GM19438 (cell line): ENCODE measurements around the gene TIGAR.
A peak's percentile ranks its signal among the peaks of the same experiment; 100 is the strongest.

Experiments
- ATAC-seq: cut with Tn5 transposase; IDR thresholded peaks from one replicate; pipeline ENCODE4 v1.9.1; 2021; ENCODE audit warnings: low read depth; ENCODE audit not compliant: unreplicated experiment

The TIGAR gene

DNA sequence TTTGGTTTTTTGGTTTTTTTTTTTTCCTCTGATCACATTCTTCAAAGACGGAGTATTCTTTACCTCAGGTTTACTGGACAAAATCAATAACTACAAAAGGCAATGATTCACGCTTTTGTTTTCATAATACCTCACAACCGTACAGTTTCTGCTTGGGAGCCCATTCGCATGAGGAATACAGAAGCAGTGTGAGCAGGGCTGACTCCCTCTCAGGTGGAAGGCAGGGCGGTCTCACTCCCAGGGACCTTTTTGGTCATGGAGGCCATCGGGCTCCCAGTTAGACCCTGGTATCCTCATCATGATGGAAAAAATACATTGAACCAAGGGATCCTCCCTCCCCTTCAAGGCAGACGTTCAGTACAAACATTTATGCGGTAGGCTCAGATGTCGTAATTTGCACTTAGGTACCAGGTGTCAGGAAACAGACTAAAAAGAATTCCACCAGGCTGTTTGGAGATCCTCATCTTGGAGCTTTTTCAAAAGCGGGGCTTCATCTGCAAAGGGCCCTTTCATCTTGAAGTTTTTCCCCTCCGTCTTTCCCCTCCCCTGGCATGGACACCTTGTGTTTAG is 19.0 kb upstream of the TIGAR start:
- ATAC-seq: no peak

DNA sequence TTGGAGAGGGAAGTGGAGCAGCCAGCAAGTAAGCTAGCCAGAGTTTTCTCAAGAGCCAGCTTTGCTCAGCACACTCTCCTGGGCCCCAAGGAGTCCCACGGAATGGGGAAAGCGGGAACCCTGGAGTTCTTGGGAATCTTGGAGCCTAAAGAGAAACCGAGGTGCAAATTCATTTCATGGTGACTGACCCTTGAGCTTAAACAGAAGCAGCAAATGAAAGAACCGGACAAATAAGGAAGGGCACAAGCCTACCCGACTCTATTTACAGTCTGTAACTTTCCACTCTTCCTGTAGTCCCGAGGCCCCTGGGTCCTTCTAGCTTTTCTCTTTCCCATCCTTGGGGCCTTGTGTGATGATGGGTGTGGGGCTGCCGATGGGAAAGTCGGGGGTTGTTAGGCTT is 18.1 kb upstream of the TIGAR start:
- no peak for ATAC-seq

DNA sequence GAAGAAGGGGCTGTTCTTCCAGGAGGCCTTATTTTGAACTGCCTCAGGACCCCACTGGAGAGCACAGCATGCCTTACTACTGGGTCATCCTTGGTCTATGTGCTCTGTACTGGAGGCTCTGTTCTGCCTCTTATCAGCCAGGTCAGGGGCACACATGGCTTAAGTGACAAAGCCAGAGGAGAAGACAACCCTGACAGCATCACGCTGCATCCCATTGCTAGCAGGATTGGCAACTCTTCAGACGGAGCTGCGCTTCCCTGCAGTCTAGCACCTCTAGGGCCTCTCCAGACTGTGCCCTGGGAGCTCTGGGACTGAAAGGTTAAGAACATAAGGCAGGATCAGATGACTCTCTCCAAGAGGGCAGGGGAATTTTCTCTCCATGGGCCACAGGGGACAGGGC is 17.3 kb upstream of the TIGAR start:
- ATAC-seq: no peak

DNA sequence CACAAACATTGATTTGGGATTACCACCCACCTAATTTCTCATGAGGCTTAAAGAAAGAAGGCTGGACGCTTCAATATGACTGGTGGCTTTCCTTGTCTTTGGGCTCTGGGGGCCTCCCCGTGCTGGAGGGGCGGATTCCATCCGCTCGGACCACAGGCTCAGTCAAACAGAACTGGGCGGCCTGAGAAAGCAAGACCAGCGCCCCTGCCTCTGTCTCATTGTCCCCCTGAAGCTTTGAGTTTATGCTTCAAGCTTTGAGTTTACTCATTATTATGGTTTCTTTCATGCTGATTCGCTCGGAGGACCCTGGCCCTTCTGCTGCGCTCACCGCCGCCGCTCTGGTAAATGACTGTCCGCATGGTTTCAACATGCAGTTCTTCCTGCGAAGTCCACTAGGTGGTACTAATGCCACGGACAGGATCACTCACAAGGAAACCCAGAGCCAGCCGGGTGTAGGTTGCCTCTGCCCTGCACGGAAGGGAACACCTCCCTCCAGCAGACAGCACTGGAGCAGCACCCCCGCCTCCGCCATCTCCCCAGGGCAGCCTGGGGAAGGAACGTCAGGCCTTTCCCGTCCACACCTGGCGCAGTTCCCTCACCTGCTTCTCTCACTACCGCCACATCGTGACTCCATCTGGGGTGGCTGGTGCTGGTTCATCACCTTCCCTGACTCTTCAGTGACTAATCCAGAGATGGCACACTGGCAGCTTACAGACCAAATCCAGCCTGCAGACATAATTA is 13.2 kb upstream of the TIGAR start:
- ATAC-seq: no peak

DNA sequence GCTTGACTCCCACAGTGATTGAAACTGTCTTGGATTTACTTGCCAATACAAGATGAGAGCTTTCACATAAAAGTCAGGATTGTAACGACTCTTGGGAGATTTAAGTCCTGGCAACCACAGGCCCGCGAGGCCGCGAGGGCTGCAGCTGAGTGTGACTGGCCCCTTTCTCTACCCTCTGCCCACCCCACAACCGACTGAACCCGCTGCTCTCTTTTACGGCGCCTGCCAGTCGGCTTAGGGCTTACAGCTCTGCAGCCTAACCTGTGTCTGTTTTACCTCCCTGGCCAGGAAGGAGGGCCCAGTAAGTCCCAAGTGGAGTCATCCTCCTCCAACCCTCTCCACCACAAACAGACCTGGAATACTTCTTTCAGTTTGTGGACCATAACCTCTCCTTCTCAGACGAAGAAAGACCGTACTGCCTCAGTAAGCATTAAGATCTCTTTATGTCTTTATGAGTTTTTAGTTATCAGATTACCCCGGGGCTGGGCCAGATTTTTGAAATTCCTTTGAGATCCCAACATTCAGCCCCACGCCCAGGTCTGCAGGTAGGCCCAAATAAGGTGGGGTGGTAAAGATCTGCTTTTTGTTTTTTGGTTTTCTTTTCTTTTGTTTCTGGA is 12.6 kb upstream of the TIGAR start:
- no peak for ATAC-seq

DNA sequence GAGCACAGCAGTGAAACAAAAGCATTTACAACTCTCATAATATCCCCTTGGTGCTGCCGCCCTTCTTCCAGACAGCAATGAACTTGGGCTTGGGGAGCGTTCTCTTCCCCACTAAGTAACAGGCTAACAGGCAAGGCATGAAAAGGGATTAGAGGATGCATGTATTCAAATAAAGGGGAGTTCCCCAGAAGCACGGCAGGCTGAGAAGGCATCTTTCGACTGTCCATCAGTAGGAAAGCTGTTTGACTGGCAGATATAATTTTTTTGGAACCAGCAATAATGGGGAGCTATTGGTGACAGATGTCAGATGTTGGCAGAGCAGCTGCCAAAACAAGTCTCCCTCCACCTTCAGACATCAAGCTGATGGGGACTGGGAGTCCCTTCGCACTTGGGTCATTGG is 9.2 kb upstream of the TIGAR start:
- ATAC-seq: no peak

DNA sequence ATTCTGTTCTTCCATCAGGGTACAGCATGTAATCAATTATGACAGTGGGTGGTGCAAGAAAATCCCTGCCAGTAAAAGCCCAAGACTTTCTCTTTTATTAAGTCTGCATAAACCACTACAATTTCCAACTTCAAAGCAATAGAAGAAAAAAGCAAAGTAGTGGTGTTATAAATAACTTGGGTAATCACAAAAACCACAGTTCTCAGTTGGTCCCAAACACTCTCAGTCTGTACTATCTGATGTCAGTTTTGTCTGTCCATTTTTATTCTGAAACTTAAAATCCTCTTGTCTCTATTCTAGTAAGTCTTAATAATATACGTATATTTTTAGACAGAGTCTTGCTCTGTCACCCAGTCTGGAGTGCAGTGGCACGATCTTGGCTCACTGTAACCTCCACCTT is 8.8 kb upstream of the TIGAR start:
- no peak for ATAC-seq

DNA sequence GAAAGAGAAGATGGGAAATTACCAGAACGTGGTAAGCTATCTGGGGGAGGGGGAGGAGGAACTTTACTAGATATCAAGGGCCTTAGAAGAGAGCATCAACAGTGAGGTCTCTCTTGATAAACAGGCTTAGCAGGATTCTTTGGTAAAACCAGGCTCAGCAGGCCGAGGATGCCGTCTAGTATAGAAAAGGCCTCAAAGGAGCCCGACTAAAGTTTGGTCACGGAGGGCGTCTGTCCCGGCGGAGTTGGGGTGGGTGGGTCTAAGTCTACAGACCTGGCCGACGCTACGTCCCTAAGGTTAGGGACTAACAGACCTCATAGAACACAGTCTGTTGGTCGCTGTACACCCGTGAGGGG is 538 bp upstream of the TIGAR start:
- peak; percentile 26 for ATAC-seq

DNA sequence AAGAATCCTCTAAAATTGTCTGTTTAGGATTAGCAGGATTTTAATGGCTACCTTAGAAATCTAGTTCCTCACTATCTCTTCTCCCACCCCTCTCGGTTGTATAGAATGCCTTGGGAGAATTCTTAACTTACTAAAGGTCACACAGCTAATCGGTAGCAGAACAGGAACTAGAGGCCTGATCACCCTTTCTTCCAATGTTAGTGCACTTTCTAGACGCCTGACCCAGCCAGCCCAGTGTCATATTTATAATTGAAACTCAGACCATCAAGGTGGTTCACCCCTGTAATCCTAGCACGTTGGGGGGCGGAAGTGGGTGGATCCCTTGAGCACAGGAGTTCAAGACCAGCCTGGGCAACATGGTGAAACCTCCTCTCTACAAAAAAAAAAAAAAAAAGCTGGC is 1.7 kb downstream of the TIGAR start:
- ATAC-seq: no peak

DNA sequence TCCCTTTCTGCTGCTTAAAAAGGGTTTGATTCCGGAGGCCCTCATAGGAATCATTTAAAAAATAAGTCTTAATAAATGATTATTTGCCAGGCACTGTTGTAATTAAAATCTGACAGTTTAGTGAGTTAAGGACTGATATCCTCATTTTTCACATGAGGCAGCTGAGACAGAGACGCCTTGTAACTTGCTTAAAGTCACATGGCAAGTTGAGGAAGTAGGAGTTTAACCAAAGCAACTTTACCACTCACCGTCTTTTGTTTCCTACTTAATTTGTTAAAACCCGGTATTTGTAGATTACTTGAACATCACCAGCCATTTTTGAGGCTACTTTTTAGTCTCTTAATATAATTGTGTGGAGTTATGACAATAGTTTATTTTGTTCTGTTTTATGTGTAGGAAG is 2.4 kb downstream of the TIGAR start:
- no peak for ATAC-seq

DNA sequence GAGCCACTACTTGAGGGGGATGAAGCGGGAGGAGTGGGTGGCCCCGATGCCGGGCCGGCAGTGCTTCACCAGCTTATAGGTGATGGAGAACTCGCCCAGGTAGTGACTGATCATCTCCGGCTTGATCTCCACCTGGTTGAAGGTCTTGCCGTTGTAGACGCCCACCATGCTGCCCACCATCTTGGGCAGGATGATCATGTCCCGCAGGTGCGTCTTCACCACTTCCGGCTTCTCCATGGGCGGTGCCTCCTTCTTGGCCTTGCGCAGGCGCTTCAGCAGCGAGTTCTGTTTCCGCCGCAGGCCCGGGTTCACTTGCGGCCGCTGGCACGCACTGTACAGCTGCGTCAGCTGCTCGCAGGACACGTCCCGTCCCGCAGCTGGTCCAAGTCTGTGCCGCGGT is 3.4 kb downstream of the TIGAR start:
- no peak for ATAC-seq

DNA sequence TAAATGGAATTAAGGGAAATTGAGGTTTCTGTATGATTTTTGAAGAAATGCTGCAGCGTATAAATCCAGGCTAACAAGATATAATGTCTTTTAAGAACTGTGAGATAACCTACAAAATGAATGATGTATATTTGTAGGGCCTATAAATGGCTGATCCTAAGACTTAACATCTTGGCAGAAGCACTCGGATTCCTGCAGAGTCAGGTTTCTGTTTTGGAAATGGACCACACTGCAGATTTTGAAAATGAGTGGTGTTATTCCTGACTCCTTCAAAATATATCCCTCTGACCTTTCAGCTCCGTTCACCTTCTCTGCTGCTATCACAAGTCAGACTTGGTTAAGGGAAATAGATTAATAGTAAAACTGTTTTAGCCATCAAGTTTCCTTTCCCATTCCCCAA is 5.0 kb downstream of the TIGAR start:
- ATAC-seq: no peak

DNA sequence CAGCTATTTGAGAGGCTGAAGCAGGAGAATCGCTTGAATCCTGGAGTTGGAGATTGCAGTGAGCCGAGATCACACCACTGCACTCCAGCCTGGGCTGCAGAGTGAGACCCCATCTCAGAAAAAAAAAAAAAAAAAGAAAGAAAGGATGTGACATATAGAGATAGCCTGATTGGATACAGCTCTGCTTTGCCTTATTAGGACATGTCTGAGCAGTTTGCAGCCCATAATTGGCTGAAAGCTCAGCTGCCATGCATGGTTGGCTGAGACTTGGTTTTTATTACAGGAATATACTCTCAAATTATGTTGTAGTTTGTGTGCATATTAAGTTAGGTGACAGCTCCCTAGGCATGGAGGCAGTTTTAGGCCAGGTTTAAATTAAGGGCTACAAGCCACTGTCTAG is 6.3 kb downstream of the TIGAR start:
- ATAC-seq: no peak

DNA sequence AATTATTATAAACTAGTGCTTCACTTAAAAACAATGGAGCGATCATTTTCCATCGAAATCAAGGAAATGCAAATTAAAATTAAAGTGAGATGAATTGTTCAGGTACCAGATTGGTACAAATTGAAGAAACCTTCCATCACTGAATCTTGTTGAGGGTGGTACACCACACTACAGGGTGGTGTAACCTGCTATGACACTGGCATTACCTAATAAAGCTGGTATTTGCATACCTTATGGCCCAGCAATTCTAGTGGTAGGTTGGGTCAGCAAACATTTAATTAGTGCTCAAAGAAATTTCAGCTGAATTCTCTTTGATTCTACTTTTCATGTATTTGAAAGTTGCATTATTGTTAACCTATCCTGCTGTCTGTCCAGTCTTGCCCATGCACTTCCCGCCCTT is 9.2 kb downstream of the TIGAR start:
- ATAC-seq: no peak

DNA sequence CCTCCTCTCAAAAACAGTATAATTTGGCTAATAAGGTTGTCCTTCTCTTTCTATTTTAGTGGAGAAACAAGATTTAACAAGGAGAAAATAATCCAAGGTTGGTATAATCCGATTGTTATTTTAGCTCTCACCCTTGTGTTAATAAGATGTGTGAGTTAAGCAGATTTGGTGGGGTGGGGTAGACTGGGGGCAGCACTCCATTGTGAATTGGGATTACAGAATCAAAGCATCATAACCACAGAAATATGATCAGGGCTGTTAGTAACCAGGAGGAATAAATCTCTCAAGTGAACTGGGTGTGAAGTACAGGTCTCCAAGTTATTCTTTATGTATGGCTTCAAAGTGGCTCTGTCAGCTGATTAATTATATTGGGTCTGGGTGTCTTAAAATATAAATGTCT is 10.2 kb downstream of the TIGAR start:
- no peak for ATAC-seq

DNA sequence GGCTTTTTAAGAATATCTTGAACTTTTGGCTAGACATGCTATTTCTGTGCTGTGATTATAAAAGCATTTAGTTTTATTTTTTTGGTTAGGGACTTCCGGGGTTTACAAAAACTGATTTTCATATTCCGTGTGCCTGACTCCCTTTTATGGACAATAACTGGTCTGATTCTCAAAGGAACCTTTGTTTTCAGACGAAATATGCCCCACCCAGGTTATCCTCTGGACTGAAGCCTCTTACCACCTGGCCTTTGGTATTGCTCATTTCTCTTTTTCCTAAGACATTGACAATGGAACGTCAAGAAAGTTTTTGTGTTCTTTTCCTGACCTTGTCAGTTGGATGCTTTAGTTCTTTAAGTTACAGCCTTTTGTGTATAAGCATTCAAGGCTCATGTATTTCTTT is 10.8 kb downstream of the TIGAR start:
- no peak for ATAC-seq

DNA sequence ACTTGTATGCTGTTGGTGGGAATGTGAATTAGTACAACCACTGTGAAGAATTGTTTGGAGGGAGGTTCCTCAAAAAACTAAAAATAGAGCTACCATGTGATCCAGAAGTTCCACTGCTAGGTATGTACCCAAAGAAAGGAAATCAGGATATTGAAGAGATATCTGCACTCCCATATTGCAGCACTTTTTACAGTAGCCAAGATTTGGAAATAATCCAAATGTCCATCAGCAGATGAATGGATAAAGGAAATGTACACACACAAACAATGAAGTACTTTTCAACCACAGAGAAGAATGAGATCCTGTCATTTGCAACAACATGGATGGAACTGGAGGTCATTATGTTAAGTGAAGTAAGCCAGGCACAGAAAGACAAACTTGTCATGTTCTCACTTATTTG is 25.9 kb downstream of the TIGAR start:
- no peak for ATAC-seq

DNA sequence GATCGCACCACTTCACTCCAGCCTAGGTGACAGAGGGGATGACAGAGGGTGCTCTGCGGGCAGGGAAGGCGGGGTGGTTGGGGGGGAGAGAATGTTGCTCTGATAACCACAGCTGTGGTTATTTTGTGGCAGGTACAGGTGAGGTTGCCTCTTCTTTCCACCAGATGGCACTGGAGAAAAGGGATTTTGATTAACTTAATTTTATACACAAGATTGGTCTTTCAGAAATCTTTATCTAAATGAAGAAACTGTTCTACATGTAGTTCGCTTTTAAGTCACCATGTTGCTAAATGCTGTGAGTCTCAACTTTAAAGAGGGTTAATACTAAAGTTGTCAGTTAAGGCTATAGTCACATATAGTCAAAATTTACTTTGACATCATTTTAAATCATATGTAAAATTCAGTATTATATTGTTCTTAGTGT is 32.8 kb downstream of the TIGAR start:
- no peak for ATAC-seq

DNA sequence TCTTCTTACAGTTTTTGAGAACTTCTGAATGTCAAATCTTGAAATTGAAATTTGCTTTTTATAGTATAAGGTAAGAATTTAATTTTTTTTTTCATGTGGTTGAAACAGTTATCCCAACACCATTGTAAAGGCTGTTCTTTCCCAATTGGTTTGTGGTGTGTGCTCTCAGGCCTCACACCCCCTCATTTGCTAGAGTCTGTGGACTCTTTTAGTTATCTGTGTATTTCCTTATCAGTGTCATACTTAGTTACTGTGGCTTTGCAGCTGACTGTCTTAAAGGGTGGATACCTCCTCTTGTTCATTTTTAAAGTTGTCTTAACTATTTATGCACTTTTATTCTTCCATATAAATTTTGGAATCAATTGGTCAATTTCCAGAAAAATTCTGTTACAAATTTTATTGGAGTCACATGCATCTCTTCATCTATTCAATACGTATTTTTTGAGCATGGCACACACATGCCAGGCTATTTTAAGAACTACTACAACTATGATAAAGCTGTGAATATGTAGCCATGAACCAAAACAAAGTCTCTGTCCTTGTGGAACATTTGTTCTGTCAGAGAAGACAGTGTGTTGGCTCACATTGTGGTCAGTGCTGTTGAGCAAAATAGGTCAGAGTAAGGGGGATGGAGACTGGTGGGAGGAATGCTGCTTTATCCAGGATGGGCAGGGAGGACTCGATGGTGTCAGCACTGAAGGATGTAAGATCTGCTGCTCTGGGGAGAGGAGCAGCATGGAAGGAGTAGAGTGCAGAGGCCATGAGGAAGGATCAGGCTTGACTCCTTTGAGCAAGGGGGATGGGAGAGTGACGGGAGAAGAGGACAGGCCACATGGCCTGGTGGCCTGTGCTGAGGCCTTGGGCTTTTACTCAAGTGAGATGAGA is 34.4 kb downstream of the TIGAR start:
- ATAC-seq: no peak

DNA sequence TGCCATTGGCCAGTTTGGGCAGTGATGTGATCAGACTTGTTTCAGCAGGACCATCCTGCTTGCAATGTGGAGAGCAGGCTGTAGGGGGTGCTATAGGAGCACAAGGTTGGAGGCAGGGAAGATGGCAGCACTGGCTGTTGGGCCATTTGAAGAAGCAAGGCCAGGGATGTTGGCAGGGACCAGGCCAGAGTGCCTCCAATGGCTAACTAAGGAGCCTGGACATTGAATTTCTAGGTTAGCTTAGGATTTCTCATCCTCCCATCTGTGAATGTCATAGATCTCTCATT is 35.0 kb downstream of the TIGAR start:
- no peak for ATAC-seq

DNA sequence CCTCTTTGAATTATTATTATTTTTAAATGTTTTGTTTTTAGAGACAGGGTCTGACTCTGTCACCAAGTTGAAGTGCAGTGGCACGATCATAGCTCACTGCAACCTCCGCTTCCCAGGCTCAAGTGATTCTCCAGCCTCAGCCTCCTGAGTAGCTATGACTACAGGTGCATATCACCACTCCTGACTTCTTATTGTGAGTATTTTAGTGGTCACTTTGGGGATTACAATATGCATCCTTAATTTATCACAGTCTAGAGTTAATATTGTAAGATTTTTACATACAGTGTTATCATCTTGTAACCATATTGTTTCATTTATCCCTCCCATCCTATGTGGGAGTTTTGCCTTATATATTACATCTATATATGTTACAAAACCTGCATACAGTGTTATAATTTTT is 45.1 kb downstream of the TIGAR start:
- ATAC-seq: no peak

DNA sequence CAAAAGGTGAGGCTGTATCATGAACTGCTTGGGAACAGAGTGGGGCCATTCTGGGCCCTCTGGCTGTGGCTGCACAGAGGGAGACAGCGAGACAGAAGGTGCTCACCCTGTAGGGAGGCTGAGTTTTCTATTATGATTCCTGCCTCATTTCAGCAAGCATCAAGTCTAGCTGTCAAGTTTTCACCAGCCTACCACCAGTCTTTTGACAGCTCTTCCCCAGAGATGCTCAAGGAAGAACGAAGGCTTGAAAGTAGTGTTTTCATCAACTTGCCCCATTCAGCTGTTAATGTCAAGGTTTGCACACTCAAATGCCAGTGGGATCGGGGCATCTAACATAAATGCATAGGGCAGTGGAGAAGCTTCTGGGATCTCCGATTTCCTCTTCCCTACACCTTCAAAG is 48.5 kb downstream of the TIGAR start:
- ATAC-seq: no peak
